Lung (tissue), 12 donors: ENCODE measurements around the gene SDC4. TPM values are rescaled to one million over a fixed set of nuclear protein-coding genes. Genes with fewer than 3 reads are reported as not detected.
"Not testable (repeated sequence)": the region's sequence is repeated elsewhere in the genome, so short reads cannot be mapped to it uniquely, and the experiment has no call there.

Experiments
- ATAC-seq: fragments of 200-7000 bp; cut with Tn5 transposase; one replicate; pipeline ENCODE4 v1.9.1; 2020; ENCODE audit warnings: moderate number of reproducible peaks; ENCODE audit not compliant: insufficient read depth, low FRiP score
- DNase-seq, 3 donors: peaks; one replicate each; pipeline ENCODE4 v3.0.0-alpha.2; 2013 to 2017
- H3K27ac ChIP-seq, 2 donors: one replicate each; pipeline ENCODE4 v1.5.1; 2013; ENCODE audit warnings: mild to moderate bottlenecking in 2 of 2, moderate library complexity in 2 of 2, control low read depth in 1 of 2, inconsistent platforms in 1 of 2, low read depth in 1 of 2, low read length in 1 of 2
- H3K27me3 ChIP-seq, 3 donors: one replicate each; pipeline ENCODE4 v1.5.1; 2013; ENCODE audit warnings: low read length in 2 of 3; ENCODE audit not compliant: control insufficient read depth in 3 of 3, insufficient read depth in 3 of 3
- H3K36me3 ChIP-seq, 4 donors: one replicate each; pipeline ENCODE4 v1.5.1; 2013; ENCODE audit warnings: low read length in 4 of 4, mild to moderate bottlenecking in 1 of 4, moderate library complexity in 1 of 4; ENCODE audit not compliant: control insufficient read depth in 4 of 4, insufficient read depth in 4 of 4
- H3K4me1 ChIP-seq, 5 donors: one replicate each; pipeline ENCODE4 v1.5.1; 2013; ENCODE audit warnings: low read length in 5 of 5, mild to moderate bottlenecking in 2 of 5, moderate library complexity in 1 of 5; ENCODE audit not compliant: control insufficient read depth in 5 of 5, insufficient read depth in 5 of 5
- H3K4me3 ChIP-seq: one replicate; pipeline ENCODE4 v1.5.1; 2013; ENCODE audit warnings: mild to moderate bottlenecking, control low read depth, moderate library complexity
- H3K9ac ChIP-seq, 2 donors: one replicate each; pipeline ENCODE4 v1.5.1; 2013; ENCODE audit warnings: low read length in 2 of 2, control low read depth in 1 of 2; ENCODE audit not compliant: insufficient read depth in 1 of 2
- H3K9me3 ChIP-seq, 4 donors: one replicate each; pipeline ENCODE4 v1.5.1; 2013; ENCODE audit warnings: low read length in 3 of 4, mild to moderate bottlenecking in 1 of 4, moderate library complexity in 1 of 4; ENCODE audit not compliant: control insufficient read depth in 4 of 4, insufficient read depth in 3 of 4
- WGBS, 2 donors: extraction: QIAGEN DNeasy Blood & Tissue Kit; methylation state at CpG; one replicate each; pipeline ENCODE4 v1.1.7; 2013; 5-methylcytosine and 5-hydroxymethylcytosine counted together
- polyA plus RNA-seq, 2 donors: library from polyadenylated mRNA; stranded (reverse); fragments of 200-250 nt; gene quantifications; one replicate each; pipeline ENCODE4 v1.2.1, GENCODE V29; 2013
- total RNA-seq, 2 donors: library from RNA; depleted of rRNA in 1 of 2; stranded (reverse); fragments of >200 nt in 1 of 2; gene quantifications; one replicate each; pipeline ENCODE4 v1.2.1, GENCODE V29; 2014 to 2021
- TF ChIP-seq, protein P1 (sequence below): IDR thresholded peaks from 2 replicates; pipeline ENCODE4 v1.5.1; 2012; ENCODE audit warnings: mild to moderate bottlenecking; ENCODE audit errors: control extremely low read depth, extremely low read depth
- donor health status: control.
- donor health status: control.
- donor health status: Bipolar disorder and iron deficiency.
- donor health status: healthy.
- donor health status: DM: yes; HTN: yes; CAD: no.

The SDC4 gene
- total and polyA plus RNA-seq, 4 donors, result 239 to 313 (median 254) TPM

DNA sequence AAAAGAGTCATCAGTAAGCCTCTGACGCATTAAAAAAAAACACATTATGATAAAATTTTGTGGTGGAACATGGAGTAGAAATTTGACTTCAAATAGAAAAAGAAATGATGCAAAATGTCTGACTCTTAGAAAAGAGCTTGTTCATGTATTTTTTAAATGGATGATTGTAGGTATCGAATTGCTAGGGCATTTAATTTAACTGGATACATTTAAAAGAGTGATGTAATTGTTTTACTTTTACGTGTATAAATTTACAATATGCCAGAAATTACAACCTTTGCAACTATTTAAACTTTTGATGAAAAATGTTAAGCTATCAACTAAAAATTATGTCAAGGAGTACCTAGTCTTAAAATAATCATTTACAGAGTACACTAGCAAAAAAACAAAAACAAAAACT is 4.5 kb upstream of the SDC4 start:
- DNase-seq, result no peak
- no peak for ATAC-seq
- TF ChIP-seq, protein P1, sequence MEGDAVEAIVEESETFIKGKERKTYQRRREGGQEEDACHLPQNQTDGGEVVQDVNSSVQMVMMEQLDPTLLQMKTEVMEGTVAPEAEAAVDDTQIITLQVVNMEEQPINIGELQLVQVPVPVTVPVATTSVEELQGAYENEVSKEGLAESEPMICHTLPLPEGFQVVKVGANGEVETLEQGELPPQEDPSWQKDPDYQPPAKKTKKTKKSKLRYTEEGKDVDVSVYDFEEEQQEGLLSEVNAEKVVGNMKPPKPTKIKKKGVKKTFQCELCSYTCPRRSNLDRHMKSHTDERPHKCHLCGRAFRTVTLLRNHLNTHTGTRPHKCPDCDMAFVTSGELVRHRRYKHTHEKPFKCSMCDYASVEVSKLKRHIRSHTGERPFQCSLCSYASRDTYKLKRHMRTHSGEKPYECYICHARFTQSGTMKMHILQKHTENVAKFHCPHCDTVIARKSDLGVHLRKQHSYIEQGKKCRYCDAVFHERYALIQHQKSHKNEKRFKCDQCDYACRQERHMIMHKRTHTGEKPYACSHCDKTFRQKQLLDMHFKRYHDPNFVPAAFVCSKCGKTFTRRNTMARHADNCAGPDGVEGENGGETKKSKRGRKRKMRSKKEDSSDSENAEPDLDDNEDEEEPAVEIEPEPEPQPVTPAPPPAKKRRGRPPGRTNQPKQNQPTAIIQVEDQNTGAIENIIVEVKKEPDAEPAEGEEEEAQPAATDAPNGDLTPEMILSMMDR, result no peak
- WGBS, 2 donors, result 93 to 97% methylated on average over 3 of the region's 3 CpGs
- Histone ChIP-seq H3K27me3 (no peaks in the 10 kb centered on the region), H3K9me3 (no peaks in the 10 kb centered on the region), H3K36me3 (no peaks in the 10 kb centered on the region), H3K9ac (no peak overlapping the region), H3K4me3 (no peak overlapping the region), H3K27ac (no peak overlapping the region), H3K4me1 (peaks cover 0 to 12% (median under 1%) of the 10 kb centered on the region in 5 donors)

DNA sequence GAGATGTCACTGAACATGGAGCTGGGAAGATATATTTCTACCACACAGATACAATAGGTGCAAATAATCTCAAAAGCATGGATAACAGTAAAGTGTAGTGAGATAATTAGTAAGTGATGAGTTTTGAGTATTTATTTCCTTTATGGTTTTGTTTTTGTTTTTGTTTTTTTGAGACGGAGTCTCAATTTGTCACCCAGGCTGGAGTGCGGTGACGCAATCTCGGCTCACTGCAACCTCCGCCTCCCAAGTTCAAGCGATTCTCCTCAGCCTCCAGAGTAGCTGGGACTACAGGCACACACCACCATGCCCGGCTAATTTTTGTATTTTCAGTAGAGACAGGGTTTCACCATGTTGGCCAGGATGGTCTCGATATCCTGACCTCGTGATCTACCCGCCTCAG is 2.6 kb upstream of the SDC4 start:
- H3K9me3 ChIP-seq, H3K27me3 ChIP-seq, ATAC-seq, H3K36me3 ChIP-seq, H3K27ac ChIP-seq, H3K9ac ChIP-seq, H3K4me3 ChIP-seq, DNase-seq: not testable (repeated sequence)
- 90 to 91% methylated on average over 10 of the region's 10 CpGs for WGBS, 2 donors
- H3K4me1 ChIP-seq, result peaks cover 0 to 11% (median 5%) of the 10 kb centered on the region in 5 donors

DNA sequence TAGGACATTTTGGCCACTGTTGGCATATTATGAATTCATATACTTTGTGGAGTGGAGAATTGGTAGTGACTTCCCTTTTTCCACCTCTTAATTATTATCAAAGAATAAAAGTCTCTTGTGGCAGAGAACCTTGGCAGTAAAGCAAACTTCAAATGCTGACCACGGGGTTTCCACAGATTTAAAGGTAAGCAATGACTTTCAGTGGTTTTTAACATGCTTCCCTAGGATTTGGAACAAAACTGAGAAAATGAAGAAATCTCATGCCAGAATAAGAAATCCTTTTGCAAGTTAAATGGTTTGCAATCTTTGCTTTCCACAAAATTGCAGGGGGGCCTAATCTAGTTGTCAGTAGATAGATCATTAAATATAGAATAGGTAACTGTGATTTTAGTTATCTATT is 2.0 kb upstream of the SDC4 start:
- no peaks in the 10 kb centered on the region for H3K36me3 ChIP-seq
- 18 to 41% methylated on average over 1 of the region's 1 CpG for WGBS, 2 donors
- ATAC-seq (no peak), DNase-seq (no peak)
- H3K27me3 ChIP-seq, result no peaks in the 10 kb centered on the region
- H3K9ac ChIP-seq, result no peak overlapping the region
- TF ChIP-seq, protein P1, result no peak
- no peaks in the 10 kb centered on the region for H3K9me3 ChIP-seq
- no peak overlapping the region for H3K4me3 ChIP-seq
- H3K4me1 ChIP-seq, result peaks cover 0 to 11% (median 3%) of the 10 kb centered on the region in 5 donors
- no peak overlapping the region for H3K27ac ChIP-seq

DNA sequence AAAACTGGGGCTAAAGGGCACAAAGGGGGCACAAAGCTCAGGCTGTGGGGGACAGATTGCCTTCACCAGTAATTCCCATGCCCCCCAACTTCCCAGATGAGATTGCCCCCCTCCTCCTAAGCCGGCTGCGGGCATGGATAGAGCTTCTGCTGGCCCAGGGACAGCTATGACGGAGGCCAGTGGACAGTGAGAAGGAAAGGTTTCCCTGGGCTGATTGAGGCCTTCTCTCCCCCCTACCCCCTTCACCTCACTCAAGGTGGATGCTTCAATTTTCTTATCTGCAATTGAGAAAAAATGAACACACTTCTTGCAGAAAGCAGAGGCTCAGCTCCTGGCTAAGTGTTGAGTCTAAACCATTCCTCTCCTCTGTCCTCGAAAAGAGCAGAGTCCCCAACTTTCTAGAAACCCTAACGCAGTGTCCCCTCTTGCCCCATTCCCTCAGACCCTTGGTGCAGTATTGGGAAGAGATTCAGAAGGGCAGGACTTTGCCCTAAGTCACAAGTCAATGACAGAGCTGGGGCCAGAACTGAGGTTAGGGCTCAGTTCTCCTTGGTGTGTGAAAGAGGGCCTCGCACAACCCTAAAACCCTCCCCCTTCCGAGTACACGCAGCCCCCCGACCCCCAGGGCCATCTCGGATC is 808 bp downstream of the SDC4 start:
- H3K36me3 ChIP-seq, result no peaks in the 10 kb centered on the region
- H3K27me3 ChIP-seq, result no peaks in the 10 kb centered on the region
- TF ChIP-seq, protein P1, result no peak
- peak overlapping the region; percentile 86 for H3K4me3 ChIP-seq
- 28% methylated on average over 10 of the region's 10 CpGs for WGBS, 2 donors
- H3K4me1 ChIP-seq, result peaks cover 0 to 28% (median 8%) of the 10 kb centered on the region in 5 donors
- H3K9me3 ChIP-seq, result no peaks in the 10 kb centered on the region
- peak overlapping the region; percentile 70 for H3K9ac ChIP-seq
- ATAC-seq (no peak), DNase-seq (no peak)
- peak overlapping the region; percentile 89 to 96 for H3K27ac ChIP-seq
